Esophagus (tissue), 2 donors: ENCODE results near the gene C2CD3. TPM values are rescaled to one million over a fixed set of nuclear protein-coding genes. Genes with fewer than 3 reads are reported as not detected.

ENCODE experiments used
- H3K27ac ChIP-seq, 2 donors: one replicate each; pipeline ENCODE4 v1.5.1; 2013; ENCODE audit warnings: low read depth in 2 of 2, mild to moderate bottlenecking in 2 of 2, inconsistent platforms in 1 of 2, low read length in 1 of 2, moderate library complexity in 1 of 2
- H3K27me3 ChIP-seq, 2 donors: one replicate each; pipeline ENCODE4 v1.6.1; 2013; ENCODE audit warnings: low read length in 2 of 2, control low read depth in 1 of 2, mild to moderate bottlenecking in 1 of 2; ENCODE audit not compliant: insufficient read depth in 2 of 2, control insufficient read depth in 1 of 2
- H3K36me3 ChIP-seq, 2 donors: one replicate each; pipeline ENCODE4 v1.6.1; 2013; ENCODE audit warnings: low read length in 1 of 2; ENCODE audit not compliant: control insufficient read depth in 2 of 2, insufficient read depth in 2 of 2
- H3K4me1 ChIP-seq, 2 donors: one replicate each; pipeline ENCODE4 v1.6.1; 2013; ENCODE audit warnings: low read length in 1 of 2; ENCODE audit not compliant: control insufficient read depth in 2 of 2, insufficient read depth in 2 of 2
- H3K4me3 ChIP-seq, 2 donors: one replicate each; pipeline ENCODE4 v1.5.1; 2013; ENCODE audit warnings: low read length in 2 of 2, mild to moderate bottlenecking in 2 of 2, low read depth in 1 of 2, moderate library complexity in 1 of 2
- H3K9me3 ChIP-seq, 2 donors: one replicate each; pipeline ENCODE4 v1.6.1; 2013; ENCODE audit warnings: mild to moderate bottlenecking in 2 of 2, low read depth in 1 of 2, low read length in 1 of 2, moderate library complexity in 1 of 2; ENCODE audit not compliant: control insufficient read depth in 2 of 2, insufficient read depth in 1 of 2
- WGBS, 2 donors: extraction: QIAGEN DNeasy Blood & Tissue Kit; methylation state at CpG; one replicate each; pipeline ENCODE4 v1.1.7; 2013; 5-methylcytosine and 5-hydroxymethylcytosine counted together
- polyA plus RNA-seq, 2 donors: library from polyadenylated mRNA; stranded (reverse); fragments of 200-250 nt; gene quantifications; one replicate each; pipeline ENCODE4 v1.2.3, GENCODE V29; 2013
- donor health status: healthy with polysubstance abuse.
- donor health status: Bipolar disorder and iron deficiency.

The C2CD3 gene
- polyA plus RNA-seq, 2 donors: 5.4 to 6.4 TPM

GRCh38 chr11:74169738-74170458 is 904 bp downstream of the C2CD3 start:
- Histone ChIP-seq H3K27ac (peak overlapping the region; percentile 72 to 97), H3K27me3 (no peaks in the 10 kb centered on the region), H3K4me3 (peak overlapping the region; percentile 70 to 90), H3K9me3 (no peaks in the 10 kb centered on the region), H3K36me3 (no peaks in the 10 kb centered on the region), H3K4me1 (peaks cover 0 to 4% of the 10 kb centered on the region in 2 donors)
- 9 to 10% methylated on average over 9 of the region's 9 CpGs for WGBS, 2 donors

- H3K36me3 ChIP-seq: no peaks in the 10 kb centered on the region
- H3K27ac ChIP-seq: no peak overlapping the region
- 68 to 72% methylated on average over 3 of the region's 3 CpGs for WGBS, 2 donors
- no peaks in the 10 kb centered on the region for H3K27me3 ChIP-seq
- H3K4me1 ChIP-seq: peaks cover 0 to 4% of the 10 kb centered on the region in 2 donors
- H3K4me3 ChIP-seq: no peak overlapping the region
- H3K9me3 ChIP-seq: no peaks in the 10 kb centered on the region
These were observed 2.0 kb downstream of the C2CD3 start for GRCh38 chr11:74168838-74169237.

- no peaks in the 10 kb centered on the region for H3K4me1 ChIP-seq
- H3K27ac ChIP-seq: no peak overlapping the region
- H3K9me3 ChIP-seq: no peaks in the 10 kb centered on the region
- no peaks in the 10 kb centered on the region for H3K27me3 ChIP-seq
- WGBS, 2 donors: 88 to 89% methylated on average over 2 of the region's 2 CpGs
- no peak overlapping the region for H3K4me3 ChIP-seq
- H3K36me3 ChIP-seq: no peaks in the 10 kb centered on the region
These were observed 7.9 kb downstream of the C2CD3 start for GRCh38 chr11:74162681-74163467.

GRCh38 chr11:74159642-74160041 is 11.2 kb downstream of the C2CD3 start:
- Histone ChIP-seq H3K27ac (no peak overlapping the region), H3K36me3 (no peaks in the 10 kb centered on the region), H3K4me3 (no peak overlapping the region), H3K9me3 (no peaks in the 10 kb centered on the region), H3K4me1 (no peaks in the 10 kb centered on the region), H3K27me3 (no peaks in the 10 kb centered on the region)

- Histone ChIP-seq H3K9me3 (no peaks in the 10 kb centered on the region), H3K27me3 (no peaks in the 10 kb centered on the region), H3K4me1 (no peaks in the 10 kb centered on the region), H3K27ac (no peak overlapping the region), H3K36me3 (no peaks in the 10 kb centered on the region), H3K4me3 (no peak overlapping the region)
- WGBS, 2 donors: 67 to 71% methylated on average over 1 of the region's 1 CpG
These were observed 13.6 kb downstream of the C2CD3 start for GRCh38 chr11:74157169-74157568.

GRCh38 chr11:74154620-74155281 is 16.1 kb downstream of the C2CD3 start:
- Histone ChIP-seq H3K4me3 (no peak overlapping the region), H3K9me3 (no peaks in the 10 kb centered on the region), H3K27ac (no peak overlapping the region), H3K36me3 (no peaks in the 10 kb centered on the region), H3K27me3 (no peaks in the 10 kb centered on the region), H3K4me1 (no peaks in the 10 kb centered on the region)
- WGBS, 2 donors: 81 to 82% methylated on average over 1 of the region's 1 CpG

GRCh38 chr11:74153224-74153623 is 17.6 kb downstream of the C2CD3 start:
- no peak overlapping the region for H3K4me3 ChIP-seq

GRCh38 chr11:74147199-74147929 is 23.4 kb downstream of the C2CD3 start:
- Histone ChIP-seq H3K36me3 (no peaks in the 10 kb centered on the region), H3K9me3 (no peaks in the 10 kb centered on the region), H3K27ac (no peak overlapping the region), H3K27me3 (no peaks in the 10 kb centered on the region), H3K4me1 (no peaks in the 10 kb centered on the region), H3K4me3 (no peak overlapping the region)
- WGBS, 2 donors: 96% methylated on average over 5 of the region's 5 CpGs

More at GRCh38 chr11:74153224-74153623, 17.6 kb downstream of the C2CD3 start:
- Histone ChIP-seq H3K36me3 (no peaks in the 10 kb centered on the region), H3K27ac (no peak overlapping the region), H3K9me3 (no peaks in the 10 kb centered on the region), H3K27me3 (no peaks in the 10 kb centered on the region), H3K4me1 (no peaks in the 10 kb centered on the region)

GRCh38 chr11:74144592-74144991 is 26.2 kb downstream of the C2CD3 start:
- 96 to 99% methylated on average over 4 of the region's 4 CpGs for WGBS, 2 donors
- no peak overlapping the region for H3K27ac ChIP-seq
- no peak overlapping the region for H3K4me3 ChIP-seq
- no peaks in the 10 kb centered on the region for H3K36me3 ChIP-seq
- H3K4me1 ChIP-seq: no peaks in the 10 kb centered on the region
- no peaks in the 10 kb centered on the region for H3K9me3 ChIP-seq
- H3K27me3 ChIP-seq: no peaks in the 10 kb centered on the region
